ENCODE measurements around the gene SCAMP5. TPM values are rescaled to one million over a fixed set of nuclear protein-coding genes. Genes with fewer than 3 reads are reported as not detected.

SCAMP5 gene
- total RNA-seq, 1 experiment from 2014 or later = 0.69 TPM

DNA sequence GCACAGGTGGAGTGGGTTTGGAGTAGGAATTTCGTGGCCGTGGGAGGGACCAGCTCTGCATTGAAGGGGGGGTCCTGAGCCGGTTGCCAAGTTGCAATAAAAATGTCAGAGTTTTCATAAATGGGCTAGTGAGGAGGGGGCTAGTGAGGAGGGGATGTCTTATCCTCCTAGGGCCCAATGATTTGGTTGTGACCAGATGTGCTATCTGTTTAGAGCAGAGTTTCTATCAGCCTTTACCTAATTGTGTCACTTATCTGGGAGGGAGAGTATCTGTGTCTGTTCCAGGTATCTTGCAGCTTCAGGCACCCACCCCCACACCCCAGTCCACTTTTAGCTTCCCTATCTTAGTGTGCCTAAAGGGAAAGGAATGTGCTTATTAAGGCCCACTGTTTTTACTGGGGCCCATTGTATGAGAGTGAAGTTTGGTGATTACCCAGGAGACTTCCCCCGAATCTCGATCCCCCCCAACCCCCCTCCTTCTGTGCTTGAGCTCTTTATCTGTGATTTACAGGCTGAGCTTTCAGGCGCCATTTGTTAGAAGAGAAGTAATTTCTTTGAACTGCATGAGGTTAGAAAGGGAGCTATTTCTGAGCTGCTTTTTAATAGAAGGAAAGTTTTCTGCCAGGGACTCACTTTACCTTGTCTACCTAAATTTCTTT, 70.6 kb downstream of the SCAMP5 start:
- DNase-seq (ENCODE audit: extremely low read depth, low read depth) = no peak

GRCh38 chr15:75067123-75067830, 71.9 kb downstream of the SCAMP5 start:
- DNase-seq (ENCODE audit: extremely low read depth, low read depth) = no peak

DNA sequence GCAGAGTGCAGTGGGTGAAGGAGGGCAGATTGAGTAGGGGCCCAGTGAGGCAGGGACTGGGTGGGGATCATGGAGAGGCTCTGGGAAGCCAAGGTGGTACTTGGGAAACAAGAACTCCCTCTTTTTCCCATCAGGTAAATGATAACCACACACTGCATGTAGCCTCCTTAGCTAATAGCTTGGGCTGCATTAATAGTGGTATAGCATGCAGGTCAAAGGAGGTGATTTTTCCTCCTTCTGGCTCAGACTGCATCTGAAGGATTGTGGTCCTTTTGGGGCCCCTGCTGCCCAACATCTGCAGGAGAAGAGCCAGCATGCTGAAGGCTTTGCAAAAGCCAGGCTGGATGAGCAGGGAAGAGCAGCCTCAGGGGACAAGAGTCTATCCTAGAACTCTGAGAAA, 73.4 kb downstream of the SCAMP5 start:
- no peak for DNase-seq (ENCODE audit: extremely low read depth, low read depth)

- no peak for DNase-seq (ENCODE audit: extremely low read depth, low read depth)
These were observed 74.0 kb downstream of the SCAMP5 start for GRCh38 chr15:75069301-75069925.

DNA sequence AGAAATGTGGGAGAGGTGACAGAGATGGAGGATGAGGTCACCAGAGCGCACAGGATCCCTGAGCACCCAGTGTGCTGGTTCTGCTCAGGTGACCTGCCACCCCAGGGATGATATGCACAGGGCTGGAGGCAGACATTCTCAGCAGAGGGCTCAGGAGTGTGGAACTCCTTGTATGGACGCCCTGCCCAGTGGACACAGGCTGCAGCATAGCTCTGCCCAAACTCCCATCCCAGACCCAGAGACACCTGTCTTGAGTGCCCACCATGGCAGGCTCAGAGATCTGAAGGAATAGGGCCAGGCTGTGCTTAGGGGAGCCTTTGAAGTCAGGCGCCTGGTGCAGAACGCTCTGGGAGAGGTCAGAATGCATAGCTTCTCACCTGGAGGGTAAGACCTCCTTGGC, 75.3 kb downstream of the SCAMP5 start:
- no peak for DNase-seq (ENCODE audit: extremely low read depth, low read depth)

Small RNAs within 50 kb of the gene (small RNA-seq; reads per million reads assigned to genes)
- gene AC015720.1 (0 reads per million in 2 experiments), gene RF00019 (0 reads per million in 2 experiments)

Other genes starting within 250 kb of the SCAMP5 start
- gene CYP1A2, start 246.7 kb upstream of the SCAMP5 start, total RNA-seq (2014; rRNA removed; shearing (Covaris generic)) = not detected in 2 replicates
- gene CSK, start 213.5 kb upstream of the SCAMP5 start, total RNA-seq (2014; rRNA removed; shearing (Covaris generic)) = 22.4 and 26.7 TPM in 2 replicates
- gene LMAN1L, start 182.7 kb upstream of the SCAMP5 start, total RNA-seq (2014; rRNA removed; shearing (Covaris generic)) = not detected in 2 replicates
- 0.07 TPM in 1 of 2 replicates, not detected in the other for gene CPLX3, start 168.9 kb upstream of the SCAMP5 start, total RNA-seq (2014; rRNA removed; shearing (Covaris generic))
- gene ULK3, start 152.4 kb upstream of the SCAMP5 start, total RNA-seq (2014; rRNA removed; shearing (Covaris generic)) = 32.1 and 32.7 TPM in 2 replicates
- 20.4 and 27.6 TPM in 2 replicates for gene SCAMP2, start 122.2 kb upstream of the SCAMP5 start, total RNA-seq (2014; rRNA removed; shearing (Covaris generic))
- 31.6 and 39.8 TPM in 2 replicates for gene MPI, start 105.5 kb upstream of the SCAMP5 start, total RNA-seq (2014; rRNA removed; shearing (Covaris generic))
- 41.3 and 41.9 TPM in 2 replicates for gene FAM219B, start 88.7 kb upstream of the SCAMP5 start, total RNA-seq (2014; rRNA removed; shearing (Covaris generic))
- 235 and 237 TPM in 2 replicates for gene COX5A, start 57.5 kb upstream of the SCAMP5 start, total RNA-seq (2014; rRNA removed; shearing (Covaris generic))
- gene RPP25, start 38.8 kb upstream of the SCAMP5 start, total RNA-seq (2014; rRNA removed; shearing (Covaris generic)) = 16.6 and 21.8 TPM in 2 replicates
- gene PPCDC, start 28.0 kb downstream of the SCAMP5 start, total RNA-seq (2014; rRNA removed; shearing (Covaris generic)) = 14.7 and 23.9 TPM in 2 replicates
- 5.9 and 7.0 TPM in 2 replicates for gene C15orf39, start 206.3 kb downstream of the SCAMP5 start, total RNA-seq (2014; rRNA removed; shearing (Covaris generic))

All from NCI-H460 (cell line).